ENCODE measurements around the gene MAB21L2.

Gene MAB21L2

GRCh38 chr4:150574678-150575077, 7.3 kb upstream of the MAB21L2 start:
- TF ChIP-seq CTCF (IDR thresholded peaks at IDR 0.05; ENCODE audit: control insufficient read depth, insufficient read depth, low read depth, low read length, missing control alignments): no peak
- DNase-seq (ENCODE audit: low read depth): no peak
- H3K4me3 ChIP-seq (ENCODE audit: control insufficient read depth, low read depth, low read length): no peak overlapping the region

DNA sequence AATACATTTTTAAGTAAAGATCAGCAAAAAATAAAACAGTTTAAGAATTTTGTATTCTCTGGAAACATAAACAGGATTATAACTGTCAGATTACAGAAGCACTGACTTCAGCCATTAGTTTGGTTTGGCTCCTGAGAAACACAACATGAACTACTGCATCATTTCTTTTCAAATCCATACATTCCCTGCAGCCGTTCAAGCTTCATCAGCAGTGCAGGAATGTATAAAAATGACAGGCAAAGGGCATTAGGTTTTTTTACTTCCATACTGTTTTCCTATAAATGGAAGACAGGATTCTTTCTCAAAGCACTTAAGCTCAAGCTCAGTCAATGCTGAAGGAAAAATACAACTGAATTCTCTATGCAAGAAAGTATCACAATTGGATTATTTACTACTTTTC, 4.2 kb upstream of the MAB21L2 start:
- no peak overlapping the region for H3K4me3 ChIP-seq (ENCODE audit: control insufficient read depth, low read depth, low read length)
- no peak for DNase-seq (ENCODE audit: low read depth)
- TF ChIP-seq CTCF (IDR thresholded peaks at IDR 0.05; ENCODE audit: control insufficient read depth, insufficient read depth, low read depth, low read length, missing control alignments): no peak

- no peak for TF ChIP-seq CTCF (IDR thresholded peaks at IDR 0.05; ENCODE audit: control insufficient read depth, insufficient read depth, low read depth, low read length, missing control alignments)
- peak overlapping the region; percentile 42; the same call in 1 of the 2 replicates for H3K4me3 ChIP-seq (ENCODE audit: control insufficient read depth, low read depth, low read length)
- no peak for DNase-seq (ENCODE audit: low read depth)
Observed at GRCh38 chr4:150578745-150579501, 3.0 kb upstream of the MAB21L2 start.

- no peak for TF ChIP-seq CTCF (IDR thresholded peaks at IDR 0.05; ENCODE audit: control insufficient read depth, insufficient read depth, low read depth, low read length, missing control alignments)
- no peak for DNase-seq (ENCODE audit: low read depth)
- H3K4me3 ChIP-seq (ENCODE audit: control insufficient read depth, low read depth, low read length): peak overlapping the region; percentile 42
Observed at GRCh38 chr4:150579551-150580234, 2.3 kb upstream of the MAB21L2 start.

DNA sequence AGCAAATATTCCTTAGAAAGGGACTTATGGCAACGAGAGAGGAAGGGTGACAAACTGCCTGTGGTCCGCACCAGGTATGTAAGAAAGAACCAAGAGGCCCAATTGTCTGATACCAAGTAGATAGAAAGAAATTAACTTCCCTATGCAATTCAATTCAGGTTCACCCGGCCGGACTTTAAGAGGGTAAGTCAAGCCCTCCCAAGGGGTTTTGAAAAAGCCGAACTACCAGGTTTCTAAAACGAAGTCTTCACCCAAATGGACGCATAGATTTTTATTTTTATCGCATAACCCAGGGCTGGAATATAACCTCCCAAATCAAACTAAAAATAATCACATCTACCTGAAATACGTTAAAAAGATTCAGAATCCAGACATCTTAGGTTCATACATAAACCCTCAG, 1.6 kb upstream of the MAB21L2 start:
- no peak overlapping the region for H3K4me3 ChIP-seq (ENCODE audit: control insufficient read depth, low read depth, low read length)
- TF ChIP-seq CTCF (IDR thresholded peaks at IDR 0.05; ENCODE audit: control insufficient read depth, insufficient read depth, low read depth, low read length, missing control alignments): no peak
- no peak for DNase-seq (ENCODE audit: low read depth)

DNA sequence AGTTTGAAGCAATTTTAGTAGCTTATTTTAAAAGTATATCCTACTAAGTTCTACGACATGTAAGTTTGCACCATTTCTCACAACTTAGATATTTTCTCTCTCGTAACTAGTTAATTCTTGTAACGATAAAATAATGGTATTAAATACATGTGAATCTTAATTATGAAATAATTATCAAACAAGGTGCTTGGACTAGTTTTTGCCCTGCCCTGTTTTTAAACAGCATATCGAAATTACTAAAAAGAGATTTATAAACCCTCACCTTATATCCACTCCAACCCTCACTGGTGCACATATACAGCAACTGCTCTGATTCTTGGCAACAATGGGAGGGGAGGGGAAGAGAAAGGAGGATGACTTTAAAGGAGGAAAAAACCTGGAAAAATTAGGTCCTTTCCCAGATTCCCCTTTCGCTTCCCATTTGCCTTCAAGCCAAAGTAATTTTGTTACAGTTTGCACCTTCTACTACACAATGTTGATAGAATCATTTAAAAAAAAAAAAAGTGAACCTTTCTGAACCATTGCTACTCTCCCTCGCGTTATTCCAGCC, 820 bp upstream of the MAB21L2 start:
- no peak overlapping the region for H3K4me3 ChIP-seq (ENCODE audit: control insufficient read depth, low read depth, low read length)
- TF ChIP-seq CTCF (IDR thresholded peaks at IDR 0.05; ENCODE audit: control insufficient read depth, insufficient read depth, low read depth, low read length, missing control alignments): no peak
- no peak for DNase-seq (ENCODE audit: low read depth)
